Measurements from ENCODE around the gene MYO5B.
"Not testable (repeated sequence)": the region's sequence is repeated elsewhere in the genome, so short reads cannot be mapped to it uniquely, and the experiment has no call there.

The MYO5B gene

GRCh38 chr18:49817947-49818346 is 377.0 kb downstream of the MYO5B start:
- Mint-ChIP-seq H3K27me3 (ENCODE audit: low read depth) (no peaks in the 10 kb centered on the region), H3K4me3 (peak overlapping the region; percentile 70), H3K27ac (peak overlapping the region; percentile 91), H3K4me1 (ENCODE audit: low read depth) (peaks cover 63% of the 10 kb centered on the region), H3K36me3 (ENCODE audit: low read depth) (peaks cover 44% of the 10 kb centered on the region), H3K9me3 (no peaks in the 10 kb centered on the region)
- DNase-seq (ENCODE audit: low spot score) = no peak

GRCh38 chr18:49815927-49816326 is 379.0 kb downstream of the MYO5B start:
- no peak for DNase-seq (ENCODE audit: low spot score)
- Mint-ChIP-seq H3K36me3 (ENCODE audit: low read depth) (peaks cover 43% of the 10 kb centered on the region), H3K4me1 (ENCODE audit: low read depth) (peaks cover 64% of the 10 kb centered on the region), H3K4me3 (peak overlapping the region; percentile 54), H3K9me3 (no peaks in the 10 kb centered on the region), H3K27me3 (ENCODE audit: low read depth) (no peaks in the 10 kb centered on the region), H3K27ac (no peak overlapping the region)

- peak overlapping the region; percentile 87 for H3K4me3 Mint-ChIP-seq
- H3K27me3 Mint-ChIP-seq (ENCODE audit: low read depth) = no peaks in the 10 kb centered on the region
- H3K27ac Mint-ChIP-seq = peak overlapping the region; percentile 98
- peaks cover 48% of the 10 kb centered on the region for H3K36me3 Mint-ChIP-seq (ENCODE audit: low read depth)
- peaks cover 8% of the 10 kb centered on the region for H3K9me3 Mint-ChIP-seq
- DNase-seq (ENCODE audit: low spot score) = peak; percentile 67
- H3K4me1 Mint-ChIP-seq (ENCODE audit: low read depth) = peaks cover 58% of the 10 kb centered on the region
These were observed 380.8 kb downstream of the MYO5B start for GRCh38 chr18:49814147-49814499.

DNA sequence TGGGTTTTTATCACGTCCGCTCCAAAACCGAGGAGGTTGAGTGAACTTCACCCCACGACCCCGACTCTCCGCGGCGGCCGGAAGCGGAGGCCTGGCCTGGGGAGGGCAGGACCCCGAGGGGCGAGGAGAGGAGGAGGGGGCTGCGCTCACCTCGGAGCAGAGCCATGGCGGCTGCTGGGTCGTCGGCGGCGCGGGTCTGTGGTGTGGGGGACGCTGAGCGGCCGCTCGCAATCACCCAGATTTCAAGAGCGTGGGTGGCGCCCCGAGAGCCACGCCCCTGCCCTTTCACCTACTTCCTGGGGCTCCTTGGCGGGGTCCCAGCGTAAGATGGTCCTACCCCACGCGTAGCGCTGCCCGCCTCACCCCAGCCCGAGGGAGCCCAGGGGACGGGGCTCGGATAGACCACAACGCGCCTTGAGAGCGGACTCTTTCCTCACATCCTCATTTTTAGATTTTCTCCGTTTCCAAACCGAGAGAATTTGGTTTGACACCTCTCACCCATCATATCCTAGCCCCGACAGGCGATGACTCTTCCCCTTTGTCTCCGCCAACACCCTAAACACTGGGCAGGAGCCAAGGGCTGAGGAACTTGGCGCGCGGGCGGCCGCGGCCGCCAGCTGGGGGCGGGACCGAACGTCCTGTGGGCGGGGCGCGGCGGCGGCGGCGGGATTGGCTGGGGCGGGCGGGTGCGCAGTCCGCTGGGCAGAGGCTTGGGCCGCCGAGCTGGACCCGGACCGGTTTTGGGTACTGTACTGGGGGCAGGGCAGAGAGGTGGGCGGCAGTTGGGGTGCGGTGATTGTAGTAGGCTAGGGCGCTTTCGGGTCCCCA is 381.4 kb downstream of the MYO5B start, which contains the start of gene ACAA2:
TSS of gene ACAA2 (minus strand) at position 215 of the 828 bp plus-strand sequence. CDS start at position 166, 49 bp downstream.
- H3K4me1 Mint-ChIP-seq (ENCODE audit: low read depth) = peaks cover 59% of the 10 kb centered on the region

DNA sequence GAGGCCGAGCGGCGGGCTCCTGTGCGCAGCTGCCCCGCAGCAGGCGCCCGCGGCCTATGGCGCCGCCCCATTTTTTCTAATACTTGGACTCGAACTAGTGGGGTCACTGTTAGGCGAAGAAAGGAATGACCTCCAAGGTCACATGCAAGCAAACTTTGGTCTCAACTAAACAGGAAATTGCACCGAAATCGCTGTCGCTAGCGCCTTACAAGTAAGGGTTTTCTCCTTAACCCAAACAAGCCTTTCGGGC is 382.0 kb downstream of the MYO5B start:
- Mint-ChIP-seq H3K27me3 (ENCODE audit: low read depth) (no peaks in the 10 kb centered on the region), H3K36me3 (ENCODE audit: low read depth) (peaks cover 51% of the 10 kb centered on the region), H3K27ac (peak overlapping the region; percentile 98), H3K9me3 (peaks cover 17% of the 10 kb centered on the region), H3K4me1 (ENCODE audit: low read depth) (peaks cover 56% of the 10 kb centered on the region), H3K4me3 (peak overlapping the region; percentile 87)
- no peak for DNase-seq (ENCODE audit: low spot score)

More for the DNA sequence above, 381.4 kb downstream of the MYO5B start, which contains the start of gene ACAA2:
- Mint-ChIP-seq H3K27ac (peak within 1 kb of the TSS; percentile 98), H3K4me3 (peak within 1 kb of the TSS; percentile 87), H3K27me3 (ENCODE audit: low read depth) (no peaks in the 10 kb centered on the region), H3K9me3 (peaks cover 11% of the 10 kb centered on the region), H3K36me3 (ENCODE audit: low read depth) (peaks cover 51% of the 10 kb centered on the region)
- DNase-seq (ENCODE audit: low spot score) = peak; percentile 82

DNA sequence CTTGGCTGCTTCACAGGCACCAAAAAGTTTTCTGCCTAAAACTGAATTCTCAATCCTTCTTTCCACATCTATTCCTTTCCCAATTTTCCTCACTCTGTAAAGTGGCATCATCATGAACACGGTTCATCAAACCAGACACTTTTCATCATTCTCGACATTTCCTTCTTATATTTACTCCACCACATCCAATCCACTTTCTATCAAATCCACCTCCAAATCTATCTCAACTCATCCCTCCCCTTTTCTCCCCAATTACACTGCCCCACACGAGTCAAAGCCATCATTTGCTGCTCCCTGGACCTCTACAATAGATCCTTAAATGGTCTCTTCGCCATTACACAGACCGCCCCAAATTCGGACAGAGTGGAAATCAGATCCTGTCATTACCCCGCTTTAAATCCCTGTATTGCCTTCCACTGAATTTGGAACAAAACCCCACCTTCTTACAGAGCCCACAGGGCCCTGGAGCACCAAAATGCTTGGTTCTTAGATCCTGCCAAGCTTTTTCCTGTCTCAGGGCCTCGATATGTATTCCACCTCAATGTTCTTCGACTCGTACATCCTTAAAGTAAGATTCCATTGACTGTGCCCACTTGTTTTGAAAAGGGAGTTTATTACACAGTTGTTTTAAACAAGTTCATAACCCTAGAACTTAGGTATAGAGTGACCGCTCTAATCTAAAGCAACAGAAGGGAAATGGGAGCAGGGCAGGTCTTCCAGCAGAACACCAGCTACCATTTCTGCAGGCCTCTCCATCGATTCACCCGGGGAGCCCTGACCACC is 382.5 kb downstream of the MYO5B start:
- peak overlapping the region; percentile 87 for H3K4me3 Mint-ChIP-seq
- H3K27me3 Mint-ChIP-seq (ENCODE audit: low read depth) = no peaks in the 10 kb centered on the region
- peaks cover 51% of the 10 kb centered on the region for H3K36me3 Mint-ChIP-seq (ENCODE audit: low read depth)
- H3K9me3 Mint-ChIP-seq = peaks cover 20% of the 10 kb centered on the region
- DNase-seq (ENCODE audit: low spot score) = no peak
- peak overlapping the region; percentile 98 for H3K27ac Mint-ChIP-seq
- peaks cover 54% of the 10 kb centered on the region for H3K4me1 Mint-ChIP-seq (ENCODE audit: low read depth)

- peaks cover 50% of the 10 kb centered on the region for H3K4me1 Mint-ChIP-seq (ENCODE audit: low read depth)
- DNase-seq (ENCODE audit: low spot score) = no peak
- H3K4me3 Mint-ChIP-seq = peak overlapping the region; percentile 87
- H3K36me3 Mint-ChIP-seq (ENCODE audit: low read depth) = peaks cover 53% of the 10 kb centered on the region
- no peak overlapping the region for H3K27ac Mint-ChIP-seq
- peaks cover 20% of the 10 kb centered on the region for H3K9me3 Mint-ChIP-seq
- no peaks in the 10 kb centered on the region for H3K27me3 Mint-ChIP-seq (ENCODE audit: low read depth)
These were observed 383.6 kb downstream of the MYO5B start for GRCh38 chr18:49811151-49811938.

- H3K27ac Mint-ChIP-seq; H3K27me3 Mint-ChIP-seq (ENCODE audit: low read depth); DNase-seq (ENCODE audit: low spot score); H3K4me3 Mint-ChIP-seq: not testable (repeated sequence)
- Mint-ChIP-seq H3K9me3 (peaks cover 20% of the 10 kb centered on the region), H3K4me1 (ENCODE audit: low read depth) (peaks cover 54% of the 10 kb centered on the region), H3K36me3 (ENCODE audit: low read depth) (peaks cover 49% of the 10 kb centered on the region)
These were observed 386.3 kb downstream of the MYO5B start for GRCh38 chr18:49808553-49809191.

- peaks cover 53% of the 10 kb centered on the region for H3K36me3 Mint-ChIP-seq (ENCODE audit: low read depth)
- no peak for DNase-seq (ENCODE audit: low spot score)
- no peak overlapping the region for H3K4me3 Mint-ChIP-seq
- no peak overlapping the region for H3K27ac Mint-ChIP-seq
- no peaks in the 10 kb centered on the region for H3K27me3 Mint-ChIP-seq (ENCODE audit: low read depth)
- H3K9me3 Mint-ChIP-seq = peaks cover 12% of the 10 kb centered on the region
- H3K4me1 Mint-ChIP-seq (ENCODE audit: low read depth) = peaks cover 26% of the 10 kb centered on the region
These were observed 390.9 kb downstream of the MYO5B start for GRCh38 chr18:49804096-49804495.

DNA sequence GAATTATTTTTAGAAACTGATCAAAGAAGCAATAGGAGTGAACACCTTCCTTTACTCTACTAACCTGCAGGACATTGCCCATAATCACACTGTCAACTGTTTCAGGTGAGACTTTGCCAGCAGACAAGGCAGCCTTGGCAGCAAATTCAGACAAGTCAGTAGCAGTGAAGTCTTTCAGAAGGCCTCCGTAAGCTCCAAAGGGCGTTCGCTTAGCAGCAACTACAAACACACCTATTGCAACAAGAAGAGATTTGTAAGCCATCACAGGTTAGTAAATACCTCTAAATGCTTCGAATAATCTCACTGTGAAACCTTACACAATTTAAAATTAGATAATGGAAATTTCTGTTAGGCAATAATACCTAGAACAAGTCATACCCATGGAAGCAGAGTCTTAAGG is 392.3 kb downstream of the MYO5B start:
- Mint-ChIP-seq H3K27ac (no peak overlapping the region), H3K4me3 (no peak overlapping the region), H3K9me3 (no peaks in the 10 kb centered on the region), H3K4me1 (ENCODE audit: low read depth) (peaks cover 22% of the 10 kb centered on the region), H3K27me3 (ENCODE audit: low read depth) (no peaks in the 10 kb centered on the region), H3K36me3 (ENCODE audit: low read depth) (peaks cover 49% of the 10 kb centered on the region)
- no peak for DNase-seq (ENCODE audit: low spot score)

- H3K27me3 Mint-ChIP-seq (ENCODE audit: low read depth); H3K27ac Mint-ChIP-seq; H3K4me3 Mint-ChIP-seq; DNase-seq (ENCODE audit: low spot score); H3K9me3 Mint-ChIP-seq: not testable (repeated sequence)
- peaks cover 28% of the 10 kb centered on the region for H3K4me1 Mint-ChIP-seq (ENCODE audit: low read depth)
- peaks cover 45% of the 10 kb centered on the region for H3K36me3 Mint-ChIP-seq (ENCODE audit: low read depth)
These were observed 394.5 kb downstream of the MYO5B start for GRCh38 chr18:49800491-49800890.

- not testable (repeated sequence) for H3K27me3 Mint-ChIP-seq (ENCODE audit: low read depth); H3K4me3 Mint-ChIP-seq; DNase-seq (ENCODE audit: low spot score); H3K27ac Mint-ChIP-seq; H3K9me3 Mint-ChIP-seq
- peaks cover 50% of the 10 kb centered on the region for H3K36me3 Mint-ChIP-seq (ENCODE audit: low read depth)
- peaks cover 21% of the 10 kb centered on the region for H3K4me1 Mint-ChIP-seq (ENCODE audit: low read depth)
These were observed 395.1 kb downstream of the MYO5B start for GRCh38 chr18:49799806-49800205.

GRCh38 chr18:49798001-49798400 is 396.9 kb downstream of the MYO5B start:
- H3K36me3 Mint-ChIP-seq (ENCODE audit: low read depth) = peaks cover 60% of the 10 kb centered on the region
- no peaks in the 10 kb centered on the region for H3K27me3 Mint-ChIP-seq (ENCODE audit: low read depth)
- H3K4me1 Mint-ChIP-seq (ENCODE audit: low read depth) = peaks cover 14% of the 10 kb centered on the region
- H3K4me3 Mint-ChIP-seq = no peak overlapping the region
- no peaks in the 10 kb centered on the region for H3K9me3 Mint-ChIP-seq
- no peak for DNase-seq (ENCODE audit: low spot score)
- H3K27ac Mint-ChIP-seq = no peak overlapping the region
